ENCODE results near the gene TPPP3.

TPPP3 gene

GRCh38 chr16:67394155-67395104, 1.1 kb upstream of the TPPP3 start:
- no peaks in the 10 kb centered on the region for H3K36me3 ChIP-seq (ENCODE audit: insufficient read depth, low read length)
- H3K9me3 ChIP-seq (ENCODE audit: low read length), result no peaks in the 10 kb centered on the region
- no peaks in the 10 kb centered on the region for H4K20me1 ChIP-seq (ENCODE audit: insufficient read depth, low read length)
- no peak overlapping the region for H3K4me3 ChIP-seq (ENCODE audit: low read depth, low read length, poor library complexity, severe bottlenecking)
- H3K27me3 ChIP-seq (ENCODE audit: insufficient read depth, low read length), result no peaks in the 10 kb centered on the region
- H3K9me2 ChIP-seq (ENCODE audit: low read depth, low read length), result no peaks in the 10 kb centered on the region
- no peak overlapping the region for H3K27ac ChIP-seq (ENCODE audit: low read depth, low read length, poor library complexity, severe bottlenecking)
- H3F3A ChIP-seq (ENCODE audit: insufficient read depth, low read length), result no peaks in the 10 kb centered on the region
- H3K4me2 ChIP-seq (ENCODE audit: low read length), result no peak overlapping the region
- H3K9ac ChIP-seq (ENCODE audit: low read length), result no peak overlapping the region
- H2AFZ ChIP-seq (ENCODE audit: low read length), result no peak overlapping the region
- H3K79me2 ChIP-seq (ENCODE audit: insufficient read depth, low read length), result no peaks in the 10 kb centered on the region
- no peak for TF ChIP-seq CTCF (IDR thresholded peaks at IDR 0.05; ENCODE audit: low read length)
- no peak for TF ChIP-seq EZH2 (IDR thresholded peaks at IDR 0.05; ENCODE audit: borderline replicate concordance, low read length)
- H3K4me1 ChIP-seq (ENCODE audit: insufficient read depth, low read length, severe bottlenecking), result no peaks in the 10 kb centered on the region

GRCh38 chr16:67393788-67394154, 473 bp upstream of the TPPP3 start:
- H3K4me3 ChIP-seq (ENCODE audit: low read depth, low read length, poor library complexity, severe bottlenecking), result no peak overlapping the region
- no peak overlapping the region for H2AFZ ChIP-seq (ENCODE audit: low read length)
- TF ChIP-seq CTCF (IDR thresholded peaks at IDR 0.05; ENCODE audit: low read length) (no peak), EZH2 (IDR thresholded peaks at IDR 0.05; ENCODE audit: borderline replicate concordance, low read length) (no peak)
- H4K20me1 ChIP-seq (ENCODE audit: insufficient read depth, low read length), result no peaks in the 10 kb centered on the region
- no peaks in the 10 kb centered on the region for H3F3A ChIP-seq (ENCODE audit: insufficient read depth, low read length)
- H3K4me1 ChIP-seq (ENCODE audit: insufficient read depth, low read length, severe bottlenecking), result no peaks in the 10 kb centered on the region
- H3K4me2 ChIP-seq (ENCODE audit: low read length), result no peak overlapping the region
- H3K9ac ChIP-seq (ENCODE audit: low read length), result no peak overlapping the region
- H3K27me3 ChIP-seq (ENCODE audit: insufficient read depth, low read length), result no peaks in the 10 kb centered on the region
- H3K36me3 ChIP-seq (ENCODE audit: insufficient read depth, low read length), result no peaks in the 10 kb centered on the region
- H3K9me3 ChIP-seq (ENCODE audit: low read length), result no peaks in the 10 kb centered on the region
- no peaks in the 10 kb centered on the region for H3K79me2 ChIP-seq (ENCODE audit: insufficient read depth, low read length)
- no peaks in the 10 kb centered on the region for H3K9me2 ChIP-seq (ENCODE audit: low read depth, low read length)
- no peak overlapping the region for H3K27ac ChIP-seq (ENCODE audit: low read depth, low read length, poor library complexity, severe bottlenecking)

GRCh38 chr16:67392301-67393059, 818 bp downstream of the TPPP3 start:
- TF ChIP-seq EZH2 (IDR thresholded peaks at IDR 0.05; ENCODE audit: borderline replicate concordance, low read length) (no peak), CTCF (IDR thresholded peaks at IDR 0.05; ENCODE audit: low read length) (no peak)
- Histone ChIP-seq H3K36me3 (ENCODE audit: insufficient read depth, low read length) (no peaks in the 10 kb centered on the region), H3K9me3 (ENCODE audit: low read length) (no peaks in the 10 kb centered on the region), H2AFZ (ENCODE audit: low read length) (no peak overlapping the region), H3K27me3 (ENCODE audit: insufficient read depth, low read length) (no peaks in the 10 kb centered on the region), H3K27ac (ENCODE audit: low read depth, low read length, poor library complexity, severe bottlenecking) (no peak overlapping the region), H3K4me1 (ENCODE audit: insufficient read depth, low read length, severe bottlenecking) (no peaks in the 10 kb centered on the region), H3K4me3 (ENCODE audit: low read depth, low read length, poor library complexity, severe bottlenecking) (no peak overlapping the region), H3F3A (ENCODE audit: insufficient read depth, low read length) (no peaks in the 10 kb centered on the region), H3K9ac (ENCODE audit: low read length) (no peak overlapping the region), H3K4me2 (ENCODE audit: low read length) (no peak overlapping the region), H3K9me2 (ENCODE audit: low read depth, low read length) (no peaks in the 10 kb centered on the region), H3K79me2 (ENCODE audit: insufficient read depth, low read length) (no peaks in the 10 kb centered on the region), H4K20me1 (ENCODE audit: insufficient read depth, low read length) (no peaks in the 10 kb centered on the region)
